DLD1 (cell line): ENCODE measurements around the gene IHH.

Experiments used
- in situ Hi-C: cut with HindIII; loops from 2 replicates; pipeline ENCODE4 v1.10.0; 2017; ENCODE audit warnings: low sequenced_read_pairs

Gene IHH

DNA sequence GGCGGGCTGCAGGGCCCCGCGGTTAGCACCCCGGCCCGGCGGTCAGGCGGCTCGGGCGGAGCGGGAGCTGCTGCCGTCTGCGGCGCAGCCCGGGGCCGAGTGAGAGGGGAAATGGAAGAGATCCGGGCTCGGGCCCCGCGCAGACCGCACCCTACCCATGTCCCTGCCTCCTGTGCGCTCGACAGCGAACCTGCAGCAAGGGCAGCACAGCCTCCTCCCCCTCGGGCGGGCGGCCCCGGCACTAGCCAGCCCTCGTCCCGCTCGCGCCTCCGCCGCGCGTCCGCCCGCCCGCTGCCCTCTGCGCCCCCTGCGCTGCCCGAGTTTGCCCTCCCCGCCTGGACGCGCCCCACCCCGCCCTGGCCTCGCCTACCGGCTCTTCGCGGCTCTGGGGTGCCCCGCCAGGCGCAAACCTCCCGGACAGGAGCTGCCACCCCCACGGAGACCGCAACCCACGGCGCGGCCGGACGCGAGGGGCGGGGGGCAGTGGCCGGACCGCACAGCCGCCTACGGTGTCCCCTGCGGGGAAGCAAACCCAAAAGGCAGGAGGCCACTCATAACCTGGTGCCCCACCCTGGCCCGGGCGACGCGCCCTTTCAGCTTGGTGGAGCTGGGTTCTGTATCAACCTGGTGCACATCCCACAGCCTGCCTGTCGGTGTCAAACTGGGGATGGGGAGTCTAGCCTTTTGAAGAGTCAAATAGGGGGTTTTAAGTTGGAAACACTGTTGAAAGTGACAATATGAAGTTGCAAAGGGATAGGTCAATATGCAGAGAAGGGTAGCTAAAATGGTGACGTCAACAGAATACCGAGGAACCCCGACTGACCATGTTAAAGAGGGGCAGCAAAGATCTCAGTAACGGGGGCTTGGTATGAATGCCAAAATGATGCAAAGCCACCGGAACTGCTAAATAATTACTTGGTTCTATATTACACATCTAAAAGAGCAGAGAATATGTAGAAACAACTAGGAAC is at the start of gene IHH:
IHH (minus strand) TSS at position 101 of the 971 bp plus-strand sequence. CDS start 454 bp downstream, outside the sequence.
- in situ Hi-C loops = no loop called here

DNA sequence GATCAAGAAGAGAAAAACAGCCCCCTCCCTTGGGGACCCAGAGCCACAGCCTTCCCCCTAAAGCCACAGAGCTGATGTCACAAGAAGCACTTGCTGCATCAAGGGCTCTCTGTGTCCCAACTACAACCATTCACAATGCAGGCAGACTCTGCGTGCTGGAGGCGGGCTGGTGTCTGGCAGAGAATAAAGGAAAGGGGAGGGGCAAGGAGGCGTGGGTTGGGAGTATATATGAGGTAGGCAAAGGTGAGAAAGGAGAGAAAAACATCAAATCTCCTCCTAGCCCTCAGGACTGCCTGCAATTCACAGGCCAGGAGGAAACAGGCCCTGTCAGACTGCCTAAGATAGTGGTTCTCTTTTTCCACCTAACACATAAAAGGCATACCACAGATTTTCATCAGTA is 48.8 kb upstream of the IHH start:
- in situ Hi-C loops = no loop called here

DNA sequence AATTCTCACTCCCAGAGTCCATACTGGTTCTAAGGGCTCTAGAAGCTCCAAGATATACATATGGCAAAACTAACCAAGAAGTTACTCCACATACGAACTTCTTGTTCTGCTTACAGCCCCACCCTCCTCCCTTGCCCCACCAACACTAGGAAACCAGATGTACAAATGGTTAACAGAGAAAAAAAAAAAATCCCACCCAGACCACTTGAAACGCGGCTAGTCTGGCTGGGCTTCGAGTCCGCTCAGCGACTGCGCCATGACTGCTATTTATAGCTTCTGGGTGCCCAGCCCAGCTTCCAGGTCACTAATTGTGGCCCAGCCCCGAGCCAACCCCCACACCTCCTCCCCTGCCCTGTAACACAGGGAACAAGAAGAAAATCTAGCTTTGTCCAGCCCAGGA is 47.0 kb upstream of the IHH start:
- in situ Hi-C loops = no loop called here

DNA sequence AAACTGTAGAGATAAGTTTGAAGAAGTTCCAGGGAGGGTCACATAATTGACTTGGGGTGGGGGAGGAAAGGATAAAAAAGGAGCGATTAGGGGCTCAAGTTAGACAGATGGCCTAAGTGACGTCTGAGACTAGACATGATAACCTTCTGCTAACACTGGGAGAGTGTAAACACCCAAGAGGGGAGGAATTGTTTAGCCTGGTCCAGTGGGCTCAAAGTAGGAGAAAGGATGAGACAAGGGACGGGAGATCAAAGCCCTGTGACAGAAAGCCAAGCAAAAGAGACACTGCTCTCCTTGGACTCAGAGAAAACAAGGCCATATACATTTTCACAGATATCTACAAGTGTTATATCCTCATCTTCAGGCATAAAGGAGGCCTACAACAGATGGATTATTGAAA is 45.5 kb upstream of the IHH start:
- in situ Hi-C loops = no loop called here

DNA sequence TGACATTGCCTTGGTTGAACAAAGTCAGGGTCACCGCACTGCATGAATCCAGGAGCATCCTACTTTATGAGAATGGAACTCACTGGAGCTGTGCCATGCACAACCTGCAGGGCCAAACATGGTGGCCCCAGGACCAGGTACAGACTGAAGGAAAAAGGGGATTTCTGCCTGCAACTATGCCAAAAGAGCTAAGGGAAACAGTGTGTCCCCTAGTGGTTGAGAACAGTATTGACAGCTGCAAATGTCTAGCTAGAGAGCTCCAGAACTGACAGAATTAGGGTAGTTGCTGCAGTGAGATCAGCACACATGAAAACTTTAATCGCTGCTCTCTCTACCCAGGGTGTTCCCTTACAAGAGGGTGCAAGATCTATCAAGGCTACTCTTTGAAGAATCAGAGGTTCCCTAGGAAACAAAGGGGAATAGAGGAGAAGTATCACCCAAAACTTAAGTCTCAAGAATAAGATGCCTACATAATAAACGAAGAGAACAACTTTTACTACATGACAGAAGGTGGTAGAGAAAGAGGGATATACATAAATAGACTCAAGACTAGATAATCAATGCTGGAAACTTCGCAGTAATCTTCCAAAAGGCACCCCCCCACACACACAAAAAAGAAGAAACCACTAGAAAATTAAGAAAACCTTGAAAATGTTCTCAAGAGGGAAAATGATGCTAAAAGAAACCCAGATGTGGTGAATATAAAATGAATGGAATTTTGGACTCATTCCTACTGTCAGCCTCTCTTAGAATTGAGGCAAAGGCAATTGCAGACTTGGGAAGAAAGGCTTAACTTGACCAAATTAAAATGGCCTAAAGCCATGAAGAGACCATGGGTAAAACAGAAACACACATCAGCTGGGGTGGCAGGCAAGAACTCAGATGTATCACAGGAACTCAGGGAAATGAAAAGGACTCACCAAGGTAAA is 43.6 kb upstream of the IHH start:
- in situ Hi-C loops = no loop called here

DNA sequence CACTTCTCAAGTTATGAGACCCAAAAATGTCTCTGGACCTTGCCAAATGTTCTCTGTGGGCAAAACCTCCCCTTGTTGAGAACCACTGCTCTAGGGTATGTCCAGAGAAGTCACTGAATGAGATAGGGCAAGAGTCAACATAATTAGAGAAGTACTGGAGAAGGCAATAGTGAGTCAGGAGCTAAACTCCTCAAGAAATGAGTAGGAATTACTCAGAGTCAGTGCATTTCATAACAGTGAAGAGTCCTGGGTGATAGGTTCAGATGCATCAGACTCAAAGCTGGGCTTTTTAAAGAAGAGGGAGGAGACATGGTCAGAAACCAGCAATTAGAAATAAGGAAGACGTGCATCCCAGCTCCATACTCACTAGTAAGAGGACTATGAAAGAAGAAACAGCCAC is 38.6 kb upstream of the IHH start:
- in situ Hi-C loops = no loop called here

DNA sequence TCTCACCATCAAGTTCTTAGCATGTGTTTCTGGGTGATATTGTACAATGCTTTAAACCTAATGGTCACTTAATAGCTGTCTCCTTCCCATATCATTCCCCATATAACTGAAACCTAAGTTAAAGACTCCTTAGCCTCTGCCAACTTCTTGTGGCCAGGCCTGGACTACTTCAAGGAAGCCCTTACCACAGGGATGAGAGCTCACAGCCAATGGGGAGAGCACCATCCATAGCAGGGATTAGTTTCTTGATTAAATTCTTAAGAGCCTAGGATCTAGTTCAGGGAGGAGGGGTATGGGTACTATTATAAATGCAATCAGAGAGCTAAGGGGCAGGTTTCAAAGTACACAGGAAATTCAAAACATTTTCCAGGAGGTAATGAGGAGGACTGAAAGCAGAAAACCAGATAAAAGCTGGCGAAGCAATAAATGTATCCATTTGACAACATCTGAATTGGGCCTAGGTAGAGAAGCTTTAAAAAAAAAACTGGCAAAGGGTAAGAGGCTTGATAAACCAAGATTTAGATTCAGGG is 34.8 kb upstream of the IHH start:
- in situ Hi-C loops = no loop called here

DNA sequence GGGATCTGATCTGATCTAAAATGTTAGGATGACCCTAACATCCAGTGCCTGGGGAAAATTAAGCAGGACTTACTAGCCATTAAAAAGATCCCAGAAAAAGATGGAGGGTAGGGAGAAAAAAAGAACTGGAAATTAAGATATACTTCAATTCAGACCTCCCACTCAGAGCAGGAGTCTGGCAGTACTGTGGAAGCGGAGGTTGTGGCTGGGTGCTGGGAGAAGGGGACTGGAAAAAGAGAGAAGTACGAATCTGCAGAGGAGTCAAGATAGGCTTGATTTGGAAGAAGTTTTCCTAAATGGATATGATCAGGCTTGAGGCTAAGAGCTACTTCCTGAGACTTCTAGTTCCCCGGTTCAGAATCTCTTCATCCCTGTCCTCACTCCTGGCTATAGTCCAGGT is 33.5 kb upstream of the IHH start:
- in situ Hi-C loops = no loop called here

DNA sequence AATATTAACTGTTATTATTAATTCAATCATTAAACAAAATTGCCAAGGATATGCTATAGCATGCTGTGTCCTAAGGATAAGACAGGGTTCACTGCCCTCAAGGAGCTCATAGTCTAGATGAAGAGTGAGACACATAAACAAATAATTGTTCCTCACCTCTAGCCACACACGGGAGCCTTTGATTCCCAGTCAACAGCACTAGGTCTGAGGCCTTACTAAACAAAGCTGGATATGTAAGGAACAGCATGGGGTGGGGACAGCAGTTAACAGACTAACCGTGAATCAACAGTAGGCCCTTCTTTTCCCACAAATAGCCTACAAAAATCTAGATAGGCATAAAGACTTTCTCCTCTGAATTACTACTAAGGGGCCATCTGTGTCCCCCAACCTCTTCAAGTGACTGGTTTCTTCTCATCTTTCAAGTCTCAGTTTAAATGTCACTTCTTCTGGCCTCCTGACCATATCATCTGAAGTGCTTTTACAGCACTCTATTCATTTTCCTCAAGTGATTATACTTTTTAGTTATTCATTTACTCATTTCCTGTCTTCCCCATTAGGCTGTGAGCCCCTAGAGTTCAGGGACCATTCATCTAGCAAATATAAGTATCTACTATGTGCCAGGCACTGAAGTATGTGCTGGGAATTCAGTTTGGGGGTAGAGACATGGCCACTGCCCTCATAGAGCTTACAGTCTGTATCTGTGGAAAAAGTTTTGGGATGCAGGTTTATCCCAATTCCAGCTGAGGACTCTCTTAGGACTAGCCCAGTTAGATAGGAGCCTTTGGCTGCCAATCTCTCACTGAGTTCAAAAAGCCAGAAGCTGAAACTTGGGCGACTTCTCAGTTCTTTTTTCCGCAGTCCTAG is 29.9 kb upstream of the IHH start:
- in situ Hi-C loops = no loop called here

DNA sequence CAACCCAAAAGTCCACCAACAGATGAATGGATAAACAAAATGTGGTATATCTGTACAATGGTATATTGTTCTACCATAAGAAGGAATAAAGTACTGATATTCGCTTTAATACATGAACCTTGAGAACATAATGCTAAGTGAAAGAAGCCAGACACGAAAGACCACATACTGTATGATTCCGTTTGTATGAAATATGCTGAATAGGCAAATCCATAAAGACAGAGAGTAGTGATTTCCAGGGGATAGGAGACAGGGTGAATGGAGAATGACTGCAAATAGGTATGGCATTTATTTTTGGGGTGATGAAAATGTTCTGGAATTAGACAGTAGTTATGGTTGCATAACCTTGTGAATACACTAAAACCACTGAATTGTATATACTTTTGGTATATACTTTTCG is 28.6 kb upstream of the IHH start:
- in situ Hi-C loops = no loop called here

DNA sequence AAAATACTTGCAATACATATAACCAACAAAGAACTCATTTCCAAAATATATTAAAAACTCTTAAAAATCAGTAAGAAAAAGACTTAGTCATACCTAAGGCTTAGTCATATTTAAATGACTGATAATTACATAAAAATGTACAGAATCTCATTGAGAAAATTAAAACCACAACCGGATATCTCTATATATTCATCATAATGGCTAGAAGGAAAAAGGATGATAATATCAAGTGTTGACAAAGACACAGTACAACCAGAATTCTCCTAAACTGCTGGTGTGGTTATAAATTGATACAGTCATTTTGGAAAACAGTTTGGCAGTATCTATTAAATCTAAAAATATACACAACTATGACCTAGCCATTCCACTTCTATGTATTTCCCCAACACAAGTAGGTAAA is 27.1 kb upstream of the IHH start:
- in situ Hi-C loops = no loop called here

DNA sequence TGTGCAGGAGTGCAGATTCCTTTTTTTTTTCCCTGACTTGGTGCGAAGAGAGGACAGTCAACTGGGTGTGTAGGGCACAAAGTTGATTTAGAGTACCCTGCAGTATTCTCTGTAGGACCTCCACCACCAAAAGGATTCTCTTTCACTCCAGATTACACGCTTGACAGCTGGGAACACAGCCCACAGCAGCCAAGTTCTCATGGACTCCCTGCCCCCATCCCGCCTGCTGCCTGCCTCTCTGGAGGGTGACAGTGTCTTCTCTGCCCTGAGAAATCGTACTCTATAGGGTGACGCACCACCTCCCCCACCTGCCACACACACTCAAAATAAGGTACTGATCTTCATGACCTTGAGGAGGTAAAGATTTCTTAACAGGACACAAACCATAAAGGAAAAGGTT is 26.6 kb upstream of the IHH start:
- in situ Hi-C loops = no loop called here

DNA sequence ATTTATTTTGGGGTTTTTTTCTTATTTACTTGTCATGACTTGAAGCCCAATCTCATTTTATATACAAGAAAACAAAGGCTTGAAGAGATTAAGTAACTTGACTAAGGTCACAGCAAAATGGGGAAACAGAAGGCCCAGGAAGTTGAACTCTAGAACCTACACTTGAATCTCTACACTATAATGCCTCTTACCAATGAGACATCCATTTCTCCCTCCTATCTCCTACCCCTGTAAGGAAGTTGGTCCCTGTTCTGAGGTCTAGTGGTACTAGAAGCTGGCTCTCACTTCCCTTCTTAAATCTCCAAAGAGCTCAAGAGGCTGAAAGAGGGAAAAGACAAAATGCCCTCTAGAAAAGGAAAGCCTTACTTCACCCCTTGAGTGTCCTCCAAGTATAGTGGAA is 25.5 kb upstream of the IHH start:
- in situ Hi-C loops = no loop called here

DNA sequence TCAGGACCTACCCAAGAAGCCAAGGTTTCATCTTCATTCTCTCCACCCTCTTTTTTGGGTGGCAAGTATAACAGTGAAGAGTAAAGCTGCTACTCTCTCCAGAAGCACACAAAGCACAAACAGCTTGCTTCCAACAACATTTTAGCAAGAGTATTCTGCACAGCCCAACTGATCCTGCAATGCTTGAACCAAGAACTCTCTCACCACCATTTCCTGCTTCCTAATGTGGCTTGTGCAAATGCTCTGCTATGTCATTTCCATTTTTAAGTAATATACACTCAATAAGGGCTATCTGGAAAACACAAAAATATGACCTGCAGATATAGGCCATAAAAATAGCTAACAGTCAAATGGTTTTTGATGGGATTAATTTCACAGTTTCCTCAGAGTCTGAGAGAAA is 24.1 kb upstream of the IHH start:
- in situ Hi-C loops = no loop called here

DNA sequence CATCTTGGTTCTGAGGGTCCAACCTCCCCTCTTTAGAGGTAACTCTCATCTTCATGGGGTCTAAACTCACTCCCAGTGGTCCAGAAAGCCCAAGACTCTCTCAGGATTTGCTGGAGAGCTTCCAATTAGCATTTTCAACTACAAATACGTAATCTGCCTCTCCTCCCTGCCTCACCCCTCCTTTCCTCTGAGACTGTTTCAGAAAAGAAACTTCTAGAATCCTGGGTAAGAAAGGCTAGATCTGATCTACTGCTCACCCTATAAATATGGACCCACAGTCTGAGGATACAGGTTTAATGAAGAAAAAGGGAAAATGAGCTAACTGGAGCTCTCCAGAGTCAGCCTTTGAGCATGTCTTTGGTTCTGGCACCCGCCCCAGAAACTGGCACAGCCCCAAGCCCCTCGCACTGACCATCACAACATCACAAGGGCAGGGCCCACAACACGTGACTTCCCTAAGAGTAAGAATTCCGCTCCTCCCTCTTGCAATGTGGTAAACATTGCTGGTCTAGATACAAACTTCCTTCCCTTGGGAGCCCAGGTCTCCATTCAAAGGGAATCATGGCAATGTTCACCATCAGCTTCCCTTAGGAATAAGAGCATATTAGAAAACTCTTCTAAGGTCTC is 21.7 kb upstream of the IHH start:
- in situ Hi-C loops = no loop called here

DNA sequence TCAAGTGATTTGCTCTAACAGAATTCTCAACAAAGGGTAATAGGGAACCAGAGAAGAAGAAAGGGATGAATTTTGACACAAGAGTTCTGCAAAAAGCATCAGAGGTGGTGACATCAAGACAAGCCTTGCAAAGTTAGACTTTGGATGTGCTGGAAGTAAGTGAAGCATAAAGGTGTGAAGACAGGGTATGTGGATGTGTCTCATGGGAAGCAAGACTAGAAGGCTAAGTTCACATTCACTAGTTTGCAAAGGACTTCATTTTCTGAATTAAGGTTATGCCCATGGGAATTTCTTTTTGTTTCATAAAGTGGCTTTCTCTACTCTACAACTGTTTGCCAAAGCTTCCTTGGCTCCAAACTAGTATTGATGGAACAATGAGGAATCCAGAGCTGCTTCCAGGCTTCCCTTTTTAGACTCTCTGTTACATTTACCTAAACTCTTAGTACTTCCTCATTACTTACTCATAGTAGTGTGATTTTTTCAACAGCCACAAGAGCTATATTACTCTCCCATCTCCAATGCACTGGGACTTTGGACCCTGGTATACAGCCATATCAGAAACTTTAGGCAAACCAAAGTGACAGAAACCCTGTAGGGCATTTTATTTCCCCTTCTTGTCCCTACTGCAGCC is 21.1 kb upstream of the IHH start:
- in situ Hi-C loops = no loop called here

DNA sequence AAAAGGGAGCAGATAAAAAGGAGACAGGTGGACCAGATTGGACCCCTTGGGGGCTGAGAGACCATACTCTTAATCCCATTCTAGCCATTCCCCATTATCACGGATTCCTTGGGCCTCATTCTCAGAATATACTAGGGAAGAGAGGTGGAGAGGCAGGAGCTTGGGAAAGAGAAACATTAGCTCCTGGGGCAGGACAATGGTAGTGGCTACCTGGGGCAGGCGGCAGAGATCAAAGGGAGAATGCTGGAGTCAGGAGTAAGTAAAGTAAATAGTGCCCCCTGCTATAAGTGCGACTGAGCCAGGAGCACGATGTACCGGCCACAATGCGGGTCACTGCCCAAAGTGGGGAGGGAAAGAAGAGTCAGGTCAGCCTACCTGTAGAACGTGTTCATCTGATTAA is 20.4 kb upstream of the IHH start:
- in situ Hi-C loops = no loop called here

DNA sequence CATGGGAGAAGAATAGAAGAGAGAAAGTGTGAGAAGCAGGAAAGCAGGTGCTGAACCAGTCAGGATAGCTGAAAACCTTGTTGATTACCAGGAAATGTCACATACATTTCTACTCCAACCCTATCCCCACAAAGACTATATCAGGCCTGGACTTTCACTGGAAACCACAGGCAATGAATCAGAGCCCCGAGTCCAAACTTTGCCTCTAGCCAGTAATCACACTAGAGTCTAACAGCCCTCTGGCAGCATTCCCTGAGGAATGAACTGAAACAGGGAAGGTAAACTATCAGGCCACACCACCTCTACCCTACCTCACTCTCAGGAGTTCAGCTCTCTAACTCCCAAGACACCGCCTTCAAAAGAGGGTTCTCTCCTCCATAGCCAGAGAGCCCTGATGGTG is 18.7 kb upstream of the IHH start:
- in situ Hi-C loops = no loop called here

DNA sequence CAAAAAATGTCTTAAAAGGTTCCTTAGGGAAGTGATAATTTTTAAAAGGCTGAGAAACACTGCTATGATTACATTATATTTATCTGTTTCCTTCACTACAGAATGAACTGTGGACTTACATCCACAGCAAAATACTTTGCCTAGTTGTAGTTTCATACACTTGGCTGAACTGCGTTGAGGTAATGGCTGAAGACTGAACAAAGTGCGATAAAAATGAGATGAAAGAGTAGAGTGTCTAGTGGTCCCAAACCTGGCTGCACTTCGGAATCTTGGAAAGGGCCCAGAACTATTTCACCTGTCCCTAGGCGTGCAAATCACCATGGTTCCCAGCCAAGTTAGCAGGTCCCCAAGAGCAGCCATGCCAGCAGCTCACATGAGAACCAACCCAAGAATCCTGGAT is 18.2 kb upstream of the IHH start:
- in situ Hi-C loops = no loop called here

DNA sequence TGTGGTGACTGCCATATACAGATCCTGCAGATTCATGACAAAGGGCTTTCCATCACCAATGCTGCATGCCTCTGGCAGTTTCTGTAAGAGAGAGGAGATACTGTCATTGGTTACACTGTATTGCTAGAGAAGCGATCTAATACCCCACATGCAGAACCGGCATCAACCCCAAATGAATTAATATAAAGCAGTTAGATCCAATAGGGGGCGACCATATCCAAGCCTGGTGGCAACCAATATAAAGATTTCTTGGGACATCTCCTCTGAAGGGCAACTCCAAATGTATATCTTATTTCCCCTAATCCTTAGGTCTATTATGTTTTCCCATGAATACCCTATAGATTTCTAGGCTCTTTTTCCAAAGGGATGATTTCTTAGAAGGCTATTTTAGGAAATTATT is 17.4 kb upstream of the IHH start:
- in situ Hi-C loops = no loop called here
